Measurements from ENCODE around the gene P3H1. TPM values are rescaled to one million over a fixed set of nuclear protein-coding genes. Genes with fewer than 3 reads are reported as not detected.

The P3H1 gene
- total RNA-seq, 1 experiment from 2014 or later = 27.9 TPM

GRCh38 chr1:42773420-42773819 lies 6.6 kb upstream of the P3H1 start:
- Mint-ChIP-seq H3K36me3 (ENCODE audit: insufficient read depth, unreplicated experiment) (peaks cover 18% of the 10 kb centered on the region), H3K27me3 (ENCODE audit: unreplicated experiment) (no peaks in the 10 kb centered on the region), H3K4me3 (ENCODE audit: low read depth, unreplicated experiment) (no peak overlapping the region), H3K27ac (ENCODE audit: unreplicated experiment) (no peak overlapping the region), H3K4me1 (ENCODE audit: low read depth, unreplicated experiment) (peaks cover 9% of the 10 kb centered on the region), H3K9me3 (ENCODE audit: low read depth, unreplicated experiment) (no peaks in the 10 kb centered on the region)
- no peak for TF ChIP-seq CTCF (IDR thresholded peaks at IDR 0.05; ENCODE audit: unreplicated experiment)
- DNase-seq = no peak
- intact Hi-C loops (cut with micrococcal nuclease; ENCODE audit: unreplicated experiment) = no loop called here
- CTCF ChIA-PET = interaction anchor here (0.6 kb wide), 2 partner anchors 172 to 176 kb away, joined by 3 to 4 read pairs; no protein-coding TSS in a partner anchor
- no TSS peak for BruUV-seq (replicated peaks)

GRCh38 chr1:42769811-42770210 lies 3.0 kb upstream of the P3H1 start:
- no peak overlapping the region for H3K27ac Mint-ChIP-seq (ENCODE audit: unreplicated experiment)
- H3K4me3 Mint-ChIP-seq (ENCODE audit: low read depth, unreplicated experiment) = no peak overlapping the region
- BruUV-seq (replicated peaks) = no TSS peak
- peaks cover 6% of the 10 kb centered on the region for H3K36me3 Mint-ChIP-seq (ENCODE audit: insufficient read depth, unreplicated experiment)
- H3K27me3 Mint-ChIP-seq (ENCODE audit: unreplicated experiment) = no peaks in the 10 kb centered on the region
- peaks cover 9% of the 10 kb centered on the region for H3K4me1 Mint-ChIP-seq (ENCODE audit: low read depth, unreplicated experiment)
- TF ChIP-seq CTCF (IDR thresholded peaks at IDR 0.05; ENCODE audit: unreplicated experiment) = no peak
- intact Hi-C loops (cut with micrococcal nuclease; ENCODE audit: unreplicated experiment) = no loop called here
- CTCF ChIA-PET = no interaction called here
- DNase-seq = no peak
- no peaks in the 10 kb centered on the region for H3K9me3 Mint-ChIP-seq (ENCODE audit: low read depth, unreplicated experiment)

- Mint-ChIP-seq H3K4me1 (ENCODE audit: low read depth, unreplicated experiment) (peaks cover 9% of the 10 kb centered on the region), H3K27me3 (ENCODE audit: unreplicated experiment) (no peaks in the 10 kb centered on the region), H3K36me3 (ENCODE audit: insufficient read depth, unreplicated experiment) (peaks cover 6% of the 10 kb centered on the region), H3K27ac (ENCODE audit: unreplicated experiment) (no peak overlapping the region), H3K4me3 (ENCODE audit: low read depth, unreplicated experiment) (no peak overlapping the region), H3K9me3 (ENCODE audit: low read depth, unreplicated experiment) (no peaks in the 10 kb centered on the region)
- BruUV-seq (replicated peaks) = no TSS peak
- no peak for DNase-seq
- TF ChIP-seq CTCF (IDR thresholded peaks at IDR 0.05; ENCODE audit: unreplicated experiment) = no peak
- CTCF ChIA-PET = interaction anchor here (0.6 kb wide), 1 partner anchor 12 kb away, joined by 4 read pairs; no protein-coding TSS in a partner anchor
- intact Hi-C loops (cut with micrococcal nuclease; ENCODE audit: unreplicated experiment) = no loop called here
Measured at GRCh38 chr1:42768172-42768571, 1.3 kb upstream of the P3H1 start.

- H3K36me3 Mint-ChIP-seq (ENCODE audit: insufficient read depth, unreplicated experiment) = peaks cover 6% of the 10 kb centered on the region
- no TSS peak for BruUV-seq (replicated peaks)
- CTCF ChIA-PET = interaction anchor here (0.6 to 1.6 kb wide), 5 partner anchors 13 to 306 kb away, joined by 3 to 5 read pairs (median 4); partner anchors contain the start of genes ERMAP and YBX1
- no peak for DNase-seq
- H3K4me3 Mint-ChIP-seq (ENCODE audit: low read depth, unreplicated experiment) = no peak overlapping the region
- H3K27me3 Mint-ChIP-seq (ENCODE audit: unreplicated experiment) = no peaks in the 10 kb centered on the region
- H3K4me1 Mint-ChIP-seq (ENCODE audit: low read depth, unreplicated experiment) = peaks cover 9% of the 10 kb centered on the region
- TF ChIP-seq CTCF (IDR thresholded peaks at IDR 0.05; ENCODE audit: unreplicated experiment) = no peak
- no peaks in the 10 kb centered on the region for H3K9me3 Mint-ChIP-seq (ENCODE audit: low read depth, unreplicated experiment)
- intact Hi-C loops (cut with micrococcal nuclease; ENCODE audit: unreplicated experiment) = no loop called here
- peak overlapping the region; percentile 58 for H3K27ac Mint-ChIP-seq (ENCODE audit: unreplicated experiment)
Measured at GRCh38 chr1:42767510-42768000, 727 bp upstream of the P3H1 start.

Measured in Calu3 (cell line).